HG02938 (cell line): Measurements from ENCODE around the gene DNAJC2.
"Not testable (repeated sequence)": the region's sequence is repeated elsewhere in the genome, so short reads cannot be mapped to it uniquely, and the experiment has no call there.

Source experiments
- ATAC-seq: cut with Tn5 transposase; IDR thresholded peaks from one replicate; pipeline ENCODE4 v1.9.1; 2021; ENCODE audit warnings: mild to moderate bottlenecking, moderate library complexity; ENCODE audit not compliant: unreplicated experiment

DNAJC2 gene

DNA sequence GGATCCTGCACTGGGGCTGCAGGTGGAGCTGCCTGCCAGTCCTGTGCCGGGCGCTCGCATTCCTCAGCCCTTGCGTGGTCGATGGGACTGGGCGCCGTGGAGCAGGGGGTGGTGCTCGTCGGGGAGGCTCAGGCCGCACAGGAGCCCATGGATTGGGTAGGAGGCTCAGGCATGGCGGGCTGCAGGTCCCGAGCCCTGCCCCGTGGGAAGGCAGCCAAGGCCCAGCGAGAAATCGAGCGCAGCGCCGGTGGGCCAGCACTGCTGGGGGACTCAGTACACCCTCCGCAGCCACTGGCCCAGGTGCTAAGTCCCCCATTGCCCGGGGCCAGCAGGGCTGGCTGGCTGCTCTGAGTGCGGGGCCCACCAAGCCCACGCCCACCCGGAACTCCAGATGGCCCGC lies 69.7 kb downstream of the DNAJC2 start:
- not testable (repeated sequence) for ATAC-seq

DNA sequence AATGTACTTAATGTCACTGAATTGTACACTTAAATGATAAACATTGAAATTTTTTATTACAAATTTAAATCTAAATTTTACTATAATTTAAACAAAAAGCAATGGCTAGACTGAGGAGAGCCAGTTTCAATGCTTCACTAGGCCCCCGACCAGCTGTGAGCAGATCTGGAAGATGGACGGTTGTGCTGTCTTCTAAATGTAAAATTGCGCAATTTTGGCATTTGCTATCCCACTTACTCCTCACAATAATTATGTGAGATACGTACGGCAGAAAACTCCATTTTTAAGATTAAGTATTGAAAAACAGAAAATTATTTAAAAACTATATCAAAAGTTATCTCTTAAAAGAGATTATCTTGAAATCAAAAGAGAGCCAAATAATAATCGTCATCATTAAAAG lies 71.2 kb downstream of the DNAJC2 start:
- ATAC-seq: not testable (repeated sequence)

DNA sequence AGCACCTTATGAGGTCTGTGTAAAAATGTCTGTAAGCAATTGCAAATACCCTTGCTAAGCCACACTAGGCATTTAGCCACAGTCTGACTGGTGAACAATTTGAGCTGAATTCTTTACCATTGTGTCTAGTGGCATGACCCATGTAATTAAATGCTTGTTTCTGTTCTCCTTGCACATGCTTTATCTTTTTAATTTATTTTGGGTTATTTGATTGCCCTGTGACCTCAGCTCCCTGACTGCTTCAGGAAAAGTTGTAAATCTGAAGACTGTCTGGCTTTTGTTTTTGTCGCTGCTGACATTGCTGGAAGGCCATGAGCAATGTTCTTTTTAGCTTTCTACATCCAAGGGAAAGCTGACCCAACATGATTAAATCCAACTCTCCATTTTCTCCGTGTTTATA lies 78.3 kb downstream of the DNAJC2 start:
- ATAC-seq: not testable (repeated sequence)

DNA sequence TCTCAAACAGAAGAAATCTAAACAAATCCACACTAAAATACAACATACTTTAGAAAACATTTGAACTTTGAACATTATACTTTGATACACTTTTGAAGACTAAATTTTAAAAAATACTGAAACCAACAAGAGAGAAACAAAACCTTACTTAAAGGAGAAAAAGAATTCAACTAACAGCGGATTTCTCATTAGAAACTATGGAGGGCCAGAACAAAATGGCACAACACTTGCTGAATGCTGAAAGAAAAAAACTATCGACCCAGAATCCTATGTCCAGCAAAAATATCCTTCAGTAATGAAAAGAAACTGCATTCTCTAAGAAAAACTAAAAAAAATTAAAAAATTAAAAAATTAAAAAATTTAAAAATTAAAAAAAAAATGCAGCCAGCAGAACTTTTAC lies 80.5 kb downstream of the DNAJC2 start:
- ATAC-seq: not testable (repeated sequence)
